Lower lobe of right lung (tissue), 2 donors: ENCODE data around the gene NELFCD. TPM values are rescaled to one million over a fixed set of nuclear protein-coding genes. Genes with fewer than 3 reads are reported as not detected.

ENCODE experiments used
- ATAC-seq, 2 donors: fragments of 200-7000 bp; cut with Tn5 transposase; one replicate each; pipeline ENCODE4 v1.9.1; 2020 to 2022; ENCODE audit warnings: mild to moderate bottlenecking in 2 of 2, moderate library complexity in 2 of 2
- DNase-seq: peaks from one replicate; pipeline ENCODE4 v3.0.0-alpha.2; 2020
- H3K27ac ChIP-seq: fragments of 200-600 bp; one replicate; pipeline ENCODE4 v1.8.0; 2022
- H3K27me3 ChIP-seq: fragments of 200-600 bp; one replicate; pipeline ENCODE4 v1.8.0; 2022; ENCODE audit warnings: low read depth
- H3K36me3 ChIP-seq: fragments of 200-600 bp; one replicate; pipeline ENCODE4 v1.8.0; 2022; ENCODE audit warnings: mild to moderate bottlenecking
- H3K4me1 ChIP-seq: fragments of 200-600 bp; one replicate; pipeline ENCODE4 v1.8.0; 2022
- H3K4me3 ChIP-seq: fragments of 200-600 bp; one replicate; pipeline ENCODE4 v1.8.0; 2022; ENCODE audit warnings: mild to moderate bottlenecking
- H3K9me3 ChIP-seq: fragments of 200-600 bp; one replicate; pipeline ENCODE4 v1.8.0; 2022
- CTCF ChIP-seq: fragments of 200-600 bp; IDR thresholded peaks from one replicate; pipeline ENCODE4 v1.8.0; 2022; ENCODE audit warnings: antibody characterized with exemption, mild to moderate bottlenecking
- intact Hi-C: fragments of 100-400 bp; cut with DNase I; formaldehyde crosslinking; loops from one replicate; pipeline ENCODE4 v1.11.0; 2022
- long read RNA-seq: library from polyadenylated mRNA; unstranded; transcript quantifications from one replicate; pipeline ENCODE4 v2.0.0, GENCODE V29; 2021
- total RNA-seq: library from RNA; stranded (reverse); fragmentation: NEBNext Ultra II Directional; extraction: Animal tissue kit (Norgen Biotek cat#: 25700); gene quantifications from one replicate; pipeline ENCODE4 v1.2.1, GENCODE V29; 2021
- donor health status: DM: no; HTN: yes; CAD: no; lungs with severe emphysema.

Gene NELFCD, protein sequence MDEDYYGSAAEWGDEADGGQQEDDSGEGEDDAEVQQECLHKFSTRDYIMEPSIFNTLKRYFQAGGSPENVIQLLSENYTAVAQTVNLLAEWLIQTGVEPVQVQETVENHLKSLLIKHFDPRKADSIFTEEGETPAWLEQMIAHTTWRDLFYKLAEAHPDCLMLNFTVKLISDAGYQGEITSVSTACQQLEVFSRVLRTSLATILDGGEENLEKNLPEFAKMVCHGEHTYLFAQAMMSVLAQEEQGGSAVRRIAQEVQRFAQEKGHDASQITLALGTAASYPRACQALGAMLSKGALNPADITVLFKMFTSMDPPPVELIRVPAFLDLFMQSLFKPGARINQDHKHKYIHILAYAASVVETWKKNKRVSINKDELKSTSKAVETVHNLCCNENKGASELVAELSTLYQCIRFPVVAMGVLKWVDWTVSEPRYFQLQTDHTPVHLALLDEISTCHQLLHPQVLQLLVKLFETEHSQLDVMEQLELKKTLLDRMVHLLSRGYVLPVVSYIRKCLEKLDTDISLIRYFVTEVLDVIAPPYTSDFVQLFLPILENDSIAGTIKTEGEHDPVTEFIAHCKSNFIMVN
- 54.1 TPM for total RNA-seq
- long read RNA-seq, transcript NELFCD-213 (15 exons, 2,305 nt) = major isoform, 60 of 119 reads
- long read RNA-seq, partial matches to known transcripts = 29 of 119 reads
- long read RNA-seq, other reads (novel, unspliced or antisense) = 29 of 119 reads

- H3K27ac ChIP-seq = peak within 1 kb of the TSS; percentile 80
- H3K4me3 ChIP-seq = peak within 1 kb of the TSS; percentile 72
- H3K4me1 ChIP-seq = peaks cover 32% of the 10 kb centered on the region
- no peak for TF ChIP-seq CTCF
- H3K36me3 ChIP-seq = peaks cover 2% of the 10 kb centered on the region
- H3K27me3 ChIP-seq = no peaks in the 10 kb centered on the region
- ATAC-seq (peak; percentile 97), DNase-seq (peak; percentile 89)
- intact Hi-C loops = no loop called here
- H3K9me3 ChIP-seq = peaks cover 5% of the 10 kb centered on the region
These were observed at the start of gene NELFCD for GRCh38 chr20:58980711-58981627. Gene NELFCD (plus strand): TSS chr20:58981256. CDS start chr20:58981310, 54 bp downstream.

- intact Hi-C loops = no loop called here
- H3K36me3 ChIP-seq = no peaks in the 10 kb centered on the region
- ATAC-seq = no peak
- H3K9me3 ChIP-seq = no peaks in the 10 kb centered on the region
- H3K27ac ChIP-seq = no peak overlapping the region
- no peak overlapping the region for H3K4me3 ChIP-seq
- H3K4me1 ChIP-seq = no peaks in the 10 kb centered on the region
- no peak for TF ChIP-seq CTCF
- no peak for DNase-seq
- no peaks in the 10 kb centered on the region for H3K27me3 ChIP-seq
These were observed 48.9 kb upstream of the NELFCD start for GRCh38 chr20:58932170-58932569.

DNA sequence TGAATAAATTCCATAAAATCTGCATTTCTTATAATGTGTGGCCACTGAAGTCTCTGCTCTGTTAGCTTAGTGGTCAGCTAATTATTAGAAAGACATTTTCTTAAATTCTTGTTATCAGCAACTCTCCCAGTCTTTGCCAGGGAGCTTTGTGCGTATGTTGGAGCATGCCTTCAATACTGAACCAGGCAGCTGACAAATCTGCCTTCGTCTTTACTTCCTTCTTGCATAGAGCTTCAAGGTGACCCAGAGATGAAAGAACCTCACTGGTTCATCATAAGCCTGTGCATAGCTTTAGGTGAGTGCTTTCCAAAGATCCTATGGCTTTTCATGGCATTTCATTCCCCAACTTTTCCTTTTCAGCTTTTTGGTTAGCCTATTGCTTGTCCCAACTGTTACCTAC, 43.0 kb upstream of the NELFCD start:
- Histone ChIP-seq H3K36me3 (no peaks in the 10 kb centered on the region), H3K4me1 (no peaks in the 10 kb centered on the region), H3K4me3 (no peak overlapping the region), H3K27me3 (no peaks in the 10 kb centered on the region), H3K27ac (no peak overlapping the region), H3K9me3 (no peaks in the 10 kb centered on the region)
- intact Hi-C loops = no loop called here
- DNase-seq (no peak), ATAC-seq (no peak)
- TF ChIP-seq CTCF = no peak

DNA sequence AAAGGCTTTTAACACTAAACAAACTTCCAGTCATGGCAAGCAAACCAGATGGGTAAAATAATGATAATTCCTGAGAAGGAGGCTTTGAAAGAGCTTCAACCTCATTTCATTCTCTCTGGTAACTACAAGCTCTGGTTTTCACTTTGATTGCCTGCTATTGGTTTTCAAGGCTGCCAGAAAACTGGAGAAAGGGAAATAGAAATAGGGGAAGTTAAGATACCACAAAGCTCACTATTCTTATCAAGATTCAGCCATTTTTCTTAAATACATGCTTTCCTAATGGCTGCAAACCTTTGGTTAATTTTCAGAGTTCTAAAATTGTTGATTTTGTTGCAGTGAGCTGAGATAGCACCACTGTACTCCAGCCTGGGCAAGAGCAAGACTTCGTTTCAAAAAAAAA, 42.5 kb upstream of the NELFCD start:
- DNase-seq (no peak), ATAC-seq (no peak)
- Histone ChIP-seq H3K4me1 (no peaks in the 10 kb centered on the region), H3K27me3 (no peaks in the 10 kb centered on the region), H3K36me3 (no peaks in the 10 kb centered on the region), H3K9me3 (no peaks in the 10 kb centered on the region), H3K4me3 (no peak overlapping the region), H3K27ac (no peak overlapping the region)
- intact Hi-C loops = no loop called here
- no peak for TF ChIP-seq CTCF

GRCh38 chr20:58941471-58941870, 39.6 kb upstream of the NELFCD start:
- Histone ChIP-seq H3K4me1 (no peaks in the 10 kb centered on the region), H3K4me3 (no peak overlapping the region), H3K27ac (no peak overlapping the region), H3K27me3 (no peaks in the 10 kb centered on the region), H3K36me3 (no peaks in the 10 kb centered on the region), H3K9me3 (no peaks in the 10 kb centered on the region)
- intact Hi-C loops = no loop called here
- no peak for TF ChIP-seq CTCF
- no peak for ATAC-seq
- DNase-seq = no peak
